GM19438 (cell line): ENCODE measurements around the gene PROX2.

Experiments used
- ATAC-seq: cut with Tn5 transposase; IDR thresholded peaks from one replicate; pipeline ENCODE4 v1.9.1; 2021; ENCODE audit warnings: low read depth; ENCODE audit not compliant: unreplicated experiment

PROX2 gene

DNA sequence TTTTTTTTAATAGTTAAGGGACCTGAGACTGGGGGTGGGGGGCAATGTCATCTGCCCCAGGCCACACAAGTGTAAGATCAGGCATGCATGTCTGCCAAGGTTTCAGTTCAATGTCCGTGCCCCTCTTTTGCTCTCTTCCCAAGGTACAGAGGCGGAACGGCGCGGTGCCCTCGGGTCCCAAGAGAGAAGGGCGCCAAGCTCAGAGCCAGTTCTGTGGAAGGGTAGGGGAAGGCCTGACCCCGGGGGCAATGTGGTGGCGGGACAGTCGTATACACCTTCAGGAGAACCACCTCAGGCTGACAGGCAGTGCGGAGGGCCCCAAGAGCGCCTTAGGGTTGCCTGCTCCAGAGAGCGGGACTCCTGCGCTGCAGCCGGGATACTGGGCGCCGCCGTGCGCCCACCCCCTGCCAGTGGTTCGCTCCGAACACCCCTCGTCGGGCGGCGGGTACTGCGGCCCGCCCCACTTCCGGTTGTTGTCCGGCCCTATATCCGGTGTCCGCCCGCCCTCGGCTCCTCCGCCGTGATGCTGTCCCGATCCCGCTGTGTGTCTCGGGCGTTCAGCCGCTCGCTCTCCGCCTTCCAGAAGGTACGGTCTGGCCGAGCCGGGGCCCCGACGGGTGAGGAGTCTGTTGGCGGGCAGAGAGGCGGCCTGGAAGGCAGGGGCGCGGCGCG, 5.6 kb upstream of the PROX2 start, which contains the start of gene DLST:
TSS of gene DLST (plus strand) at position 486 of the 672 bp plus-strand sequence. CDS start at position 524, 38 bp downstream.
- ATAC-seq: peak; percentile 85

DNA sequence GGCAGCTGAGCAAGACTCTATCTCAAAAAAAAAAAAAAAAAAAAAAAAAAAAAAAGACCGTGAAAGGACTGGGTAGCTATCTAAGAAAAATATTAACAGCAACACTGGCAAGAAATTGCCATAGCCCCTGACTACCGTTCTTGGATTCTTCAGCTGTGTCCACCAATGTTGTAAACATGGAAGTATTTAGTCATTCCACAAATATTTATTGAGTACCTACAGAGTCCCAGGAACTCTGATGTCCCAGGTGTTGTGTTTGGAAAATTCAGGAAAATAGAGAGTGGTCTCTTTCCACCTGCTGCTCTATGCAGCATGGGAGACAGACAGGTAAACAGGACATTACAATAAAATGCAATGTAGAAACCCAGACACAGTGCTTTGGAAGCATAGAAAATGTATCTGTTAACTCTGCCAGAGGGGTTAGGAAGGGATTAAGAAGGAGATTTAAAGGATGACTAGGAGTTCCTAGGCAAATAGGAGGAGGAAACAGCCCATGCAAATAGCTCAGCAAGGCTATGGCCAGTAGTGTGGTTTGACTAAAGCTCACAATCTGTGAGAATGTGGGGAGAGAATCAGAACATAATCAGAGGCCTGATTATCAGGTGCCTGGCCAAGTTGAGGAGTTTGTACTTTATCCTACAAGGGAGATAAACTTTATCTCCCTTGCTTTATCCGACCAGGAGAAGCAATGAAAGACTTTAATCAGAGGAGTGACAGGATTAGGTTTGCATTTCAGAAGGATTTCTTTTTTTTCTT, 3.7 kb upstream of the PROX2 start:
- ATAC-seq: no peak

DNA sequence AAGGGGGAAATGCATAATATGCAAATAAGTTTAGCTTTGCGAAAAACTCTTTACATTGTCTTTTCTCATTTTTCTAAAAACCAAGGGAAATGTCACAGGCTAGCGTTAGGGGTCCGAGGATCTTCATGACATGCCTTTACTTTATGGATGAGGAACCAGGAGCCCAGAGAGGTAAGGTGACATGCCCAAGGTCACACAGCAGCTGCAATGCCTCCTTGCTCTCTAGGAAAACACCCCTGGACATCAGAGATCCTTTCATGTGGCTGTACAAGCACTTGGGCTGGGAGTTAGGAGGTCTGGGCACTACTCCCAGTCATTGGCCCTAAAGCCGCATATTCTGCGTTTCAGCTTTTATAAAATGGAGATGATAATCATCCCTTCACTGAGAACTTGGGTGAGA, 741 bp downstream of the PROX2 start:
- ATAC-seq: no peak

DNA sequence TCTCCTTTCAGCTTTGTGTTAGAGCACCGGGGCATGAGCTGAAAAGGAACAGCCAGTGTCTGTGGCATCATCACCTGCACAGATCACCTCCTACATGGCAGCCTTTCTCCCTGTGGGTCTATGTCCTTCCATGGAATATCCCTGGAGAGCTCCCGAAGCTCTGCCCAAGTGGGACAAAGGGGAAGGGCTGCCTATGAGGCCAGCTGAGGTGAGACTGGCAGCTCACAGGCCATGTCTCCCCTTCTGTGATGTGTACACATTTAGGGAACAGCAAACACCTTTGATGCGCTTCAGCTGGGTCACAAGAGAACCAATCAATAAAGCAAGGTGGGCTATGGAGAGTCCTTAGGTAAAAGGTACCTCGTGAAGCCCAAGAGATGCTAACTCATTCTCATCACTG, 4.1 kb downstream of the PROX2 start:
- ATAC-seq: no peak

DNA sequence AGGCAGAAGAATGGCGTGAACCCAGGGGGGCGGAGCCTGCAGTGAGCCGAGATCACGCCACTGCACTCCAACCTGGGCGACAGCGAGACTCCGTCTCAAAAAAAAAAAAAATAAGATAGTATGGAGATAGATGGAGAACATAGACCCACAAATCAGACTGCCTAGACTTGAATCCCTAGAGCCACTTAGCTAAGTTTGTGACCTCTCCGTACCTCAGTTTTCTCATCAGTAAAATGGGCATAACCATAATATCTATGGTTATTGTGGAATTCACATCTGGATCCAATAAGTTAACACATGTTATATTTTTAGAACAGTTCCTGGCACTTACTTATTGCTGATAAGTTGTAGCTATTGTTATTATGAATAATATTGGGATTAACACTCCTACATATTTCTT, 7.2 kb downstream of the PROX2 start:
- ATAC-seq: no peak

DNA sequence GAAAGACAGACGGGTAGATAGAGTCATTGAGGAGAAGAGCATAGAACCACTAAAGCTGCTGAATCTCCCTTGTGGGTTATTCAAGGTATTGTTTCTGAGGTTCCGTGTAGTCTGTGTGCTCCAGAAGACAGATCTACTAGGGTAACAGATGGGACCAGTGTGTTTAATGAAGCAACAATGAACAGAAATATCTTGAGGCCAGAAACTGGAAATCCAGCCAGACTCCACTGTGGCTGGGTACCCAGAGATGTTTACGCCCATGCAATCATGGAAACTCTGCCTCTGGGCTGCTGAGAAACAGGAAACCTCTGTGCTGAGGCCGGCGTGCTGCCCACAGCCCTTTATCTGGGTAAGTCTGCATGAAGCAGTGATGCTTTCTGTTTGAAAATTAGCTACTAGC, 8.3 kb downstream of the PROX2 start:
- ATAC-seq: no peak

DNA sequence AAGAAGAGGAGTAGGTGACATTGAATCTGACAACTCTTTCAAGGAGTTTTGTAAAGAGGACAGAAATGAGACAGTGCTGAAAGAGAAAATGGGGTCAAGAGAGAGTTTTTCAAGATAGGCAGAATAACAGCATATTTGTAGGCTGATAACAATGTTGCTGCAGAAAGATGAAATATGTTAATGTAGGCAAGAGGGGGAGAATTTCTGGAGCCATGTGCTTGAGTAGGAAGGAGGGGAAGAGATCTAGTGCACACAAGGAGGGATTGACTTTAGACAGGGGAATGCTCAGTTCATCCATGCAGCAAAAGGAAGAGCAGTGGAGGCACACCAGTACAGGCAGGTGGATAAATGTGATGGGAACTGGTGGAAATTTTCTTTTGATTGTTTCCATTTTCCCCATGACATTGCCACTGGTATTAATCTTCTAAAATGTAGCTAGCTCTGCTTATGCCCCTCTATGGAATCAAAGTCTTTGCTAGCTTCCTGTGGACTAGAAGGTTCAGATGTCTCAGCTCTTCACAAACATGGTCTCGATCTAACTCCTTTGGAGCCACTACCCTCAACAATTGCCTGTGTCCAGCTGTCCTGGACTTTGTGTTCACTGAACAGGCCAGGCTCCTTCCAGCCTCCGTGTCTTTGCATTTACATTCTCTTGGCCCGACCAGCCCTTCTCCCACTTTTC, 9.1 kb downstream of the PROX2 start:
- no peak for ATAC-seq

DNA sequence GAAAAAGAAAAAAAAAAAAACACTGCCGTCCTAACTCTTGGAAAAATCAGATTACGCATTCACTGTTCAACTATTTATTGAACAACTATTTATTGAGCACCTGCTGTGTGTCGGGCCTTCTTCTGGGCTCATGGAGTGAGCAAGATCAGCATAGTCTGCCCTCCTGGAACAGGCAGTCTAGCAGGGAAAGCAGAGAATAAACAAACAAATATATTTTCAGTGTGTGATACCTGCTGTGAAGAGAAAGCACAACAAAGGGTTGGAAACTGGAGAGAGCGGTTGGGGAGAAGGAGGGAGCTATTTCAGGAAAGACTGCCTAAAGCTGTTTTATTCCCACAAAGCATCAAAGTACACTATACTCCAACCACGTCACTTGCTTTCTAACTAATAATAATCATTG, 10.8 kb downstream of the PROX2 start:
- no peak for ATAC-seq

DNA sequence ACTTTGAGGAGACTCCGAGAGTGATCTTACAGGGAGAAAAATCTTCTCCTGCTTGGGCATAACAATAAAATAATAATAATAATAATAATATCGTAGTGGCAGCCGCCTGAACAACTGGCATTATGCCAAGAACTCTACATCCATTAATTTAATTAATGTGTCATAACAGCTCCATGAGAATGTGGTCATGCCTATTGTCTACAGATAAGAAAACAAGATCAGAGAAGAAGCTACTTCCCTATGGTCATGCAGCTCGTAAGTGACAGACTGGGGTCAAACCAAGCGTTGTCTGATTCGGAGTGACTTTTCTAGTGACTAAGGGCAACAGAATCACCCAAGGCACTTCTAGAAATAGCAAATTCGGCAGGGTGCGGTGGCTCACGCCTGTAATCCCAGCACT, 11.7 kb downstream of the PROX2 start:
- no peak for ATAC-seq

DNA sequence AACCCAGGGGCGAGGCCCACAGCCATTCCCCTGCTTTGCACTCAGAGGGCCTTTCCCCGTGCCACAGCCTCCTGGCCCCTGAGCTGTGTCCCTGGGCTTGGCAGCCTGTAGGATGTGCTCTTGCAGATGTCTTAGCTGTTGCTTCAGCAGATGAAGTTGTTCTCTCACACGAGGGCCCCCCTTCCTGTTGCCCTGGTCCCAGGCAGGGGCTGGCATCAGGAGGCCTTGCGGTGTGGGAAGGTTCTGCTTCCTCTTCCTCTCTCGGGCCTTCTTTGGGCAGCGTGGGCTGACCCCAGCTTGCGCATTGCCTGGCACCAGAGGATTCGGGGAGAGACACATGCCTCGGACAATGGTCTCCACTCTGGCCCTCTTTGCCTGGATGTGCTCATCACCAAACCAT, 12.7 kb downstream of the PROX2 start:
- ATAC-seq: no peak

DNA sequence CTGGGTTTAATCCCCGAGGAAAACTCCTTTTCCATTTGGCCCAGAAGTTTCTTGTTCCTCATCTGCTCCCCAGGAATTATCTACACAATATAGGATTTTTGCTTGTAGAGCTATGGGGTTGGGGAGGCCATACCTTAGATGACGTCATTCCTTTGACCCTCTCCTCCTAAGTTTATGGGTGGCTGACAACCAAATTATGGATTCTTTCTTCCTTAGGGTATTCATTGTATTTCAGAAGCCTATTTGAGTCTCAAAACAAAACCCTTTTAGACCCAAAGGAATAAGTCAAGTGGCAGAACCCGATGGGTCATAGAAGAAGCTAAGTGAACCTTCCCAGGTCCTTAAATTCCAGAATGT, 14.2 kb downstream of the PROX2 start:
- no peak for ATAC-seq

DNA sequence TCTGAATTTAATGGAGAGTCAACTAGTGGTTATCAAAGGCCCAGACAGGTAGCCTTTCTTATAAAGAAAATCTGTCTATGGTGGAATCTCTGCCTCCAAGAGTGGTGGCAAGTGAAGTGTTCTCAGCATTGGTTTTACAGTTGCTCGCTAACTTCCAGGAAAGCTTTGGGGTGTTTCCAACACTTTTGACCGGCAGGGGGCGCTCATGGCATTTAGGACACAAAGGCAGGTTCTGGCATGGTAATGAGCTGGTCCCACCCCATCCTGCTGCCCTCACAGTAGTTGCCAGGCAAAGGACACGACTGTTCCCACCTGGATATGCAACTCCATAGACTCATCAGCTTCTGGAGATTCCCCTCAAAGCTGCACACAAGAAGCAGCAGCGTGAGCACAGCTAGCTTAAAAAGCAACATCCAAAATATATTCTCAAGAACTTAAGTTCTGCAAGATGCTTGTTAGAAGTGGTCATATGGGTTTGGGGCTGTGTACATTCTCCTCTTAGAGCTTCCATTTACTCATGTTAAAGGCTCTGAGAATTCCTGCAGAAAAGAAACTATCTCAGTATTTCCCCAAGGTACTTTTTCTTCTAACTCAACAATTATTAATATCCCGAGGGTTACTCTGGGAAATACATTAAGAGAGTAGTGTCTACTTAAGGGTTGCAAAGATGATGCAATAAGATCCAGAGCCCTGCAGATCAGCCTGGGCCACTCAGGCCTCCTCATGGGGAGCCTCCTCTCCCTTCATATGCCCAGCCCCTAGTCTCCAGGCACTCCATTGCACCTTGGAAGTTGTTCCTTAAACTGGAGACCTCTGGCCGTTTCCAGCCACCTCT, 14.8 kb downstream of the PROX2 start:
- no peak for ATAC-seq

DNA sequence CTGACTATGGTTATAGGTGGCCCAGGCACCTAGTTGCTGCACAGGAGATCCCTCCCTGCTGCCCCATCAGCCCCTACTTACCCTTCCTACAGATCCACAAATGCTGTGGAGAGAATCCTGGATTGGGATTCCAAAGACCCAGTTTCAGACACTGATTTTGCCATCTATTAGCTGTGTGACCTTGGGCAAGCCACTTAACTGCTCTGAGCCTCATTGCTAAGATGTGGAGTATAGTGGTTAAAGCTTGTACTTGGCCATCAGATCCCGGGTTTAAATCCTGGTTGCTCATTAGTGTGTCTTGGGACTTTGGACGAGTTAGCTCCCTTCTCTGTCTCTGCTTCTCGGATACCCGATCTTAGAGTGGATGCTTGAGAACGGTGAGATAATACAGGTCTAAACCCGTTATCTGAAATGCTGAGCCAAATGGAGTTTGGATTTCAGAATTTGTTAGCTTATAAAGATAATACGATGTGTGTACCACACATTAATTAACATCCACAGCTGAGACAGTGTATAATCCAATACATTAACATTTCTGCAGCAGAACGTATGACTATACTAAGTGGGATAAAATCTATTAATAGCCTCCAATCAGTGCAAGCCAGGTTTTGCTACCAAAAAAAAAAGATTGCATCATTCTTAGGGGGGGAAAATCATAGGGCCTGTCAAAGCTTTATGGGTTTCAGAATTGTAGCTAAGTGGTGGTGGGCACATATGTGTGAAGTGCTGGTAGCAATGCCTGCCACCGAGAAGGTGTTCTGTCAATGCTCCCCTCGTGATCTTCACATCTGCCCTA, 16.0 kb downstream of the PROX2 start:
- no peak for ATAC-seq

DNA sequence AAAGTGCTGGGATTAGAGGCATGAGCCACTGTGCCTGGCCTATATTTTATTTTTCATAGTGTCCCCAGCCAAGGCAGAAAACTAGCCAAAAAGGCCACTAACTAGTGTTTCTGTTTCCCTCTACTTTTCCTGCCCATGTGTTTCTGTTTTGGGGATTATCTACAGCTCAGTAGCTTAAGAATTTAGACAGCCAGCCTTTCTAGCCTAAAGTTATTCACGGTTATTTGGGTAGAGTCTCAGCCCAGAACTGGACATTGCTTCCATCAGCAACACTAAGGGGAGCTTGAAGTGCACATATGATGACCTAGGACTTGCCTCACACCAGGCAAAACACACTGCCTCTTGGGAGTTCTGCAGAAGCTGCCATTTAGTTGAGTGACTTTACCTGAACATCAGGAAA, 17.9 kb downstream of the PROX2 start:
- no peak for ATAC-seq

DNA sequence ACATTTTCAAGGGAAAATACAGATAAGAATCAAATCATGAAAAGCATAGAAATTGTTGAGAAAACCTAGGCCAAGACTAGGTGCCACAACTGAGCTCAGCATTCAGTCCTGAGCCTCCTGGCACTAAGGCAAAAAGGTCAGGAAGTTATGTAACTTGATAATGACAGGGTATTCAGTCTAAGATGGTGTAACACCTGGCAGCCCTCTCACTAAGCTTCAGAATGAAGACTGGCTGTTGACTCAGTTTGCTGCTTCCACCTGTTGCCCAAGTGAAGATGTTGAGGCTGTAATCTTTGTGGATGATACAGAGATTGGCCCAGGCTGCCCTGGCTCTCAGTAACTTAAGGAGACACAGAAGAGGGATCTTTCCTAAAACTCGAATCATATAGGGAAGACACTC, 19.6 kb downstream of the PROX2 start:
- ATAC-seq: no peak

DNA sequence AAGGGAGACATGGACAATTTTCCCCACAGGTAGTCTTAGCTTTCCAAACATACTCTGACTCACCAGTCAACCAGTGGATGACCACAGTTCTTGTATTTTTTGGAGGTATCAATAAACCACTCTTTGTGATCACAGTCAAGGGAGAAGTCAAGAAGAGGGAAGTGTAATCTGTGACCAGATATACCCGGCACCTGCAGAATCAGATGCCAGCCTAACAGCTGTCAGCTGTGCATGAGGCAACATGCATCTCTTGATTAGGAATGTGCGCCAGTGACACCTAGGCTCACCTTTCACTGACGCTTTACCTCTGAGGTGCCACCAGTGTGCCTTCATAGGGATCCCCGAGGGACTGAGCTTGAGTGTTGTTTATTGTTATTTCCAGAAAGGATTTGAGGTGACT, 20.0 kb downstream of the PROX2 start:
- ATAC-seq: no peak

DNA sequence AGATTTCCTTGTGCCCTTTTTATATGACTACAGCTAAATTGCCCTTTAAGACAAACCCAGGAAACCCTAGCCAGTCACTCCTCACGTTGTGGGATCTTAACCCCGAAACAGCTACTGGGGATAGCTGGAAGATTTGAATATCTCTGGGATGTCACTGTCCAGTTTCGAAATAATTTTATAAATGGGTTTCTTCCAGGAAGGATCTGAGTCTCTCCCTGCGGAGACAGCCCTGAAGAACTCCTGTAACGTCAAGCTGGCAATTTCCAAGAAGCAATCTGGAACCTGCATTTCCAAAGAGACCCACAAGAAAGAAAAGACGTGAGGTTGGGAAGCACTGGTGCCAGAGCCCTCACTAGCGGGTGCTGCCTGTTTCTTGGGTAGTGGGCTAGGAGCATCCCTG, 20.9 kb downstream of the PROX2 start:
- no peak for ATAC-seq

DNA sequence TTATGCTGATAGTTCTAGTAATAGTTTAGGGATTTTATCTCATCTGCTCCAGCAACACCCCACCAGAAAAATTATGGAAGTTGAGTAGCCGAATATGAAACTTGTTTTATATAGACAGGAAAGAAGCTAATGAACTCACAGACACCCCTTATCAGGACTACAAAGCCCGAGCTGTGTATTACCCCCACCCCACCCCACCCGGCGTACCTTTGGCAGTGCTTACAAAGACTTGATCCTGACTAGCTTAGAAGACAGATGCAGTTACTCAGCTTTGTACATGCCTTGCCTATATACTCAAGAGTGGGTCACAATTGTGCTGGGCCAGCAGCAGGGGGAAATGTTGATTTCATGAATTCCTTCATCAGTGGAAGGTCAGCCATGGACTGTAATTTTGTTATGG, 22.4 kb downstream of the PROX2 start:
- no peak for ATAC-seq

DNA sequence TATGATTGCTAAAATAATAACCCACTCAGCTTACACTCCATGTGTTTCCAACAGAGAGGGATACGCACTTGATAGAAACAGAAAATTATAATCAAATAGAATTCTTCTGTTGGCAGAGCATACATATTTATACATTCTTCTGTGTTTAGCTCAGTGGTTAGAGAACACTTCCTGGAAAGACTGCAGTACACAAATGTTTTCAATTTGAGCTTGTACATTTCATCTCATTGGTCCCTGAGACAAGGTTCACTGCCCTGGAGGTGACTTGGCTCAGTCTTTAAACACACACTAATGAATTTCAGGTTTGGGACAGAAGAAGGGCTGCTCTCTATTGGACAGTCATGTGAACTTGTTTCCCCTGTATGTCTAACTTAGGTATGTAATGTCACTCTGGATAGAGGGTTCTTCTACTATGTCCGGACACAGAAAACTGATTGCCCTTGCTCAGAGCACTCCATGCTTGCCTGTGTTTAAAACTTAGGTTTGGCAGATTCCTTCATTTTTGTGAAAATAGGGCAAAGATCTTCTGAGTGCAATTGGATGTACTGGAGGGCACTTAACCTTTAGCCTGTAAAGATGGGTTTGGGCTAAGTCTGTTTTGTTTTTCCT, 22.9 kb downstream of the PROX2 start:
- no peak for ATAC-seq

DNA sequence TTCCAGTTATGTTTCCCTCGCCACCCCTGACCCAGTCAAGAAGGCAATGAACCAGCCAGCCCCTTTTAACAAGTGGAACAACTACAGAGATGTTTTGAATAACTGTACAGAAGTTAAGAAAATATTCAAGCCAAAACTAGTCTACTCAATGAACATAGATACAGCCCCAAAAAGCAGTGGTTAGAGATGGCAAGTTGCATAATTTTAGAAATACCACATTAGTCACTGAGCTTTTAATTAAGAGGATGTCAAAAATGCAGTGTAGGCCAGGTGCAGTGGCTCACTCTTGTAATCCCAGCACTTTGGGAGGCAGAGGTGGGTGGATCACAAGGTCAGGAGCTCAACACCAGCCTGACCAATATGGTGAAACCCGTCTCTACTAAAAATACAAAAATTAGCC, 27.2 kb downstream of the PROX2 start:
- no peak for ATAC-seq
